HG03439 (cell line): ENCODE measurements around the gene CEND1.
A peak's percentile ranks its signal among the peaks of the same experiment; 100 is the strongest.

Experiments used
- ATAC-seq: cut with Tn5 transposase; IDR thresholded peaks from one replicate; pipeline ENCODE4 v1.9.1; 2021; ENCODE audit warnings: mild to moderate bottlenecking, moderate library complexity; ENCODE audit not compliant: unreplicated experiment

Gene CEND1

DNA sequence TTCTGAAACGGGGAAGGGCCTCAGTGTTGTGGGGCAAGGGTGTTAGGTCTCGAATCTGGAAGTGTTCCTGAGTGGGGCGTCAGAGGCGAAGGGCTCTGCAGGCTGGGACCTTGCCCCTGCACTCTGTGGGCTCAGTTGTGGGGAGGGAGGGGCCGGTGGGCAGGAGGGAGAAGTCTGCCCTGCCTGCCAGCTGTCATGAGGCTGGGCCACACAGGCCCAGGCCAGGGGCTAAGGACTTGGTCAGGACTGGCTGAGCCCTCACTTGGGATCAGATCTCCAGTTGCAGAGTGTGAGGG lies 38.0 kb upstream of the CEND1 start, which contains the start of gene CRACR2B:
CRACR2B (plus strand) TSS at position 23 of the 296 bp plus-strand sequence. CDS start 689 bp downstream, outside the sequence.
- no peak for ATAC-seq

DNA sequence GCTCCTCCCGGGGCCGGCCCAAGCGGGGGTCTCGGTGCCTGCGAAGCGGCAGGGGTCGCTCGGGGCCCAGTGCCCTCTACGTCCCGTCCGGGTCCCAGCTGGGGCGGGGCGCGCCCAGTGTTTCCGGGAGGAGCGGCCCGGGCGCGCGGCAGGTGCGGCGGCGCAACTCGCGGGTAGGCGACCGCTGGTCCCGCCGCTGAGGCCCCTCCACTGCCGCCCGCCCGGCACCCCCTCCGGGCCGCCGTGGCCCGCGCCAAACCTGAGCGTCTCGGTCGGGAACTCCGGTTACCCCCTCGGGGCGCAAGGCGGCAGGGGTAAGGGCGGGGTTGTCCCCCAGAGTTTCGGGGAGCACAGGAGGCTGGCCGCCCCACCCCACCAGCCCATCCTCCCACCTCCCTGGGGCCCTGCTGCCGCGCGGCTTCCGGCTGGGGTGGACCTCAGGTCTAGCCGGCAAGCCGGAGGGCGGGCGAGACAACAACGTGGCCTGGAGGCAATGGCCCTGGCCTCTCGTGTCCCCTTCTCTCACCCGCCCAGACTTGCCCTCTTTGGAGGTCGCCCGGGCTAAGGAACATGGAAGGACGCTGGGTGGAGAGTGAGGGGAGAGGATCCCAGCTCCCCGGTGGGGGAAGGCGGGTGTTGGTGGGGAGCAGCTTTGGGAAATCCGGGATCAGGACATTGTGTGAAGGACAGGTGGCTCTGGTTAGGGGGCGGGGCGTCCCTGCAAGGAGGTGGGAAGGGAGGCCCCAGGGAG lies 37.4 kb upstream of the CEND1 start:
- ATAC-seq, result peak; percentile 38

DNA sequence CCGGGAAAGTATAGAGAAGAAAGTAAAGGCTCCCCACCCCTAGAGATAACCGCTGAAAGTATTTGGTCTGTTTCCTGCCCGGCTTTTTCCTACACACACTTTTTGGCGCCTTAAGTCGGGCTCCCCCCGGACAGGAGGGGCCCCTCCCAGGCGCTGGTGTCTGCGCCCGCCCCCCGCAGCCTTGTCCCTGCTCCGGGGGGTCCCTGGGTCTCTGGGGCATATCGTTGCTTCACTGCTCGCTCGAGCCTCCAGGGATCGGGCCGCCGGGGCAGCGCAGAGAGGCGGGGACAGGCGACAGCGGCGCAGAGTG lies 36.9 kb upstream of the CEND1 start:
- no peak for ATAC-seq

DNA sequence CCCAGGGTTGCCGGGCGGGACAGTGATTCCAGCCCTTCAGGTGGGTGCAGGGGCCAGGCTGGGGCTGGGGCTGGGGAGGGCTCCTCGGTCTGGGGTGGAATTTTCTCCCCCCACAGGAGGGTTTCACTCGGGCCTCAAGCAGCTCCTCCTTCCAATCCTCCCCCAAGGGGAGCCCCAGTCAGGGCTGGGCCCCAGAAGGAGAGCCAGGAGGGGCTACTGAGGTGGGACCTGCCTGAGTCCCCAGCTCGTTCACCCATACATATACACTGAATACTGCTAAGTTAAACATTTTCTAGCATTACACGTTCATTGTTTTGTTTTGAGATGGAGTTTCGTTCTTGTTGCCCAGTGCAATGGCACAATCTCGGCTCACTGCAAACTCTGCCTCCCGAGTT lies 36.3 kb upstream of the CEND1 start:
- no peak for ATAC-seq

DNA sequence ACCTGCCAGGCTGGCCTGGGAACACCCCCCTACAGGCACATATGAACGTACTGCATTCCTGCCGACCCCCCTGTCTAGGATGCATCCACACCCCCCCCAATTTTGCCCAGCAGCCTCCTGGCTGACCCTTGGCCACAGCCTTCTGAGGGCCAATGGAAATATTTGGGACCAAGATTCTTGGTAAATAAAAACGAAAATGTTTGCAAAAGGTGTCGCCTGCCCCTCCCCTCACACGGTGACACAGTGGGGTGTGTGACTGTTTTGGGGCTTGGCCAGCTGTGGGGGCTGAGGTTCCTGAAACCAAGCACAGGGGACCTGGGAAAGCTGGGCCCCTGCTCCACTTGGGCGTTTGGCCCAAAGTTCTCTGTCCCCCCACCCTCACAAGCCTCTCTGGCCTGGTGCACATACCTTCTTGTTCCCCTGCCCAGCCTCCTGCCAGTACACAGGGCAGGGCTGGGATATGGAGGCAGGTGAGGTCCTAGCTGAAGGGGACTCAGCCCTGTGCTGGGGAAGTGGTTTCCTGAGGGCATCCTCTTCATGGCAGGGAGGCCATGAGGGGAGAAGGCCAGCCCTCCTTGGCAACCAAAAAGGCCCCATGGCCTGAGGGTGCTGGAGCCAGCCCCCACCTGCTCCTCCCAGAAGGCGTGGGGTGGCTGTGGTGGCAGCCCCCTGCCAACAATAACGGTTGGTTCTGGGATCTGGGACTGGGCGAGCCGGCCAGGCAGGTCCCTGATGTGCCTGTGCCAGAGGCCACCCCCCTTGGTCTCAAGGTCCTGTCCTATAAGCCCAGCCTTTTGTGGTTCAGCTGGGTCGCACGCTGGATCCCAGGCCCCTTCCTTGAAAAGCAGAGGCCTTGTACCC lies 35.7 kb upstream of the CEND1 start:
- ATAC-seq, result no peak

DNA sequence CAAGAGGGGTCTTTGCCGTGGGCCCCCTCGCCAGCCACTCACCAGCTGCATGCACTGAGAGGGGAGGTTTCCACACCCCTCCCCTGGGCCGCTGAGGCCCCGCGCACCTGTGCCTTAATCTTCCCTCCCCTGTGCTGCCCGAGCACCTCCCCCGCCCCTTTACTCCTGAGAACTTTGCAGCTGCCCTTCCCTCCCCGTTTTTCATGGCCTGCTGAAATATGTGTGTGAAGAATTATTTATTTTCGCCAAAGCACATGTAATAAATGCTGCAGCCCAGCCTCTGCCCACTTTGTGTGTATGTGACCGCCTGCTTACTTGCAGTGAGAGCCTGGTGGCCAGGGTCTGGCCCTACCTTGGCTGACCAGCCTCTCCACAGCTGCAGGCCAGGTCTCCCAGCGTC lies 35.1 kb upstream of the CEND1 start:
- no peak for ATAC-seq

DNA sequence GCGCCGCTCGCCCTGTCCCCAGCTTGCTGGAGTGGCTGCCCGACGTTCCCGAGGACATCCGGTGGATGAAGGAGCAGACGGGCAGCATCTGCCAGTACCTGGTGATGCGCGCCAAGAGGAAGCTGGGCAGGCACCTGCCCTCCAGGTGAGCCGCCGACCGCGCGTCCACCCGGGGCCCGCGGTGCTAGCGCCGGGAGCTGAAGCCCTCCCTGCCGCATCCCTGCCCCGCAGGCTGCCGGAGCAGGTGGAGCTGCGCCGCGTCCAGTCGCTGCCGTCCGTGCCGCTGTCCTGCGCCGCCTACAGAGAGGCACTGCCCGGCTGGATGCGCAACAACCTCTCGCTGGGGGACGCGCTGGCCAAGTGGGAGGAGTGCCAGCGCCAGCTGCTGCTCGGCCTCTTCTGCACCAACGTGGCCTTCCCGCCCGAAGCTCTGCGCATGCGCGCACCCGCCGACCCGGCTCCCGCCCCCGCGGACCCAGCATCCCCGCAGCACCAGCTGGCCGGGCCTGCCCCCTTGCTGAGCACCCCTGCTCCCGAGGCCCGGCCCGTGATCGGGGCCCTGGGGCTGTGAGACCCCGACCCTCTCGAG lies 34.5 kb upstream of the CEND1 start:
- ATAC-seq, result no peak

DNA sequence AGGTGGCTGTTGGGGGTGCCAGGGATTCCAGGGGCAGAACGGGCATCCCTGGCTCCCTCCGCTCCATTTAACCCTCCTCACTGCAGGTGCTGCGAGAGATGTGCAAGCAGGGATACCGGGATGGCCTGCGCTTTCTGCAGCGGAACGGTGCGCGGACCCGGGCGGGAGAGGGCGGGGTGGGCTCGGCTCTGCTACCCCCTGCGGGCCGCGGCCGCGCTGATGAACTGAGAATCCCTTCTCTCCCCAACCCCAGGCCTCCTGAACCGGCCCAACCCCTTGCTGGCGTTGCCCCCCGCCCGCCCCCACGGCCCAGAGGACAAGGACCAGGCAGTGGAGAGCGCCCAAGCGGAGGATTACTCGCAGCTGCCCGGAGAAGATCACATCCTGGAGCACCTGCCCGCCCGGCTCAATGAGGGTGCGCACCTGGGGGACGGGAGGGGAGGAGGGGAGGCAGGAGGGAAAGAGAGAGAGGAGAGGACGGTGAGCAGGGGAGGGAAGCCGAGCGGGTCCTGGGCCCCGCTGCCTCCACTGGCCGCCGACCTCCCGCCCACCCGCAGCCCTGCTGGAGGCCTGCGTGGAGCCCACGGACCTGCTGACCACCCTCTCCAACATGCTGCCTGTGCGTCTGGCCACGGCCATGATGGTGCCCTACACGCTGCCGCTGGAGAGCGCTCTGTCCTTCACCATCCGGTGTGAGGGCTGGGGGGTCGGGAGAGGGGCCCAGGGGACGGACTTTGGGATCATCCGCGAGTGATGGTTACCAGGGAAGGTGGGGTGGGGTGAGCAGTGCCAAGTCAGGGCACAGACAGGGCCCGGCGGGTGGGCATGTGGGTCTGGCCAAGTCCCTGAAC lies 33.8 kb upstream of the CEND1 start:
- no peak for ATAC-seq

DNA sequence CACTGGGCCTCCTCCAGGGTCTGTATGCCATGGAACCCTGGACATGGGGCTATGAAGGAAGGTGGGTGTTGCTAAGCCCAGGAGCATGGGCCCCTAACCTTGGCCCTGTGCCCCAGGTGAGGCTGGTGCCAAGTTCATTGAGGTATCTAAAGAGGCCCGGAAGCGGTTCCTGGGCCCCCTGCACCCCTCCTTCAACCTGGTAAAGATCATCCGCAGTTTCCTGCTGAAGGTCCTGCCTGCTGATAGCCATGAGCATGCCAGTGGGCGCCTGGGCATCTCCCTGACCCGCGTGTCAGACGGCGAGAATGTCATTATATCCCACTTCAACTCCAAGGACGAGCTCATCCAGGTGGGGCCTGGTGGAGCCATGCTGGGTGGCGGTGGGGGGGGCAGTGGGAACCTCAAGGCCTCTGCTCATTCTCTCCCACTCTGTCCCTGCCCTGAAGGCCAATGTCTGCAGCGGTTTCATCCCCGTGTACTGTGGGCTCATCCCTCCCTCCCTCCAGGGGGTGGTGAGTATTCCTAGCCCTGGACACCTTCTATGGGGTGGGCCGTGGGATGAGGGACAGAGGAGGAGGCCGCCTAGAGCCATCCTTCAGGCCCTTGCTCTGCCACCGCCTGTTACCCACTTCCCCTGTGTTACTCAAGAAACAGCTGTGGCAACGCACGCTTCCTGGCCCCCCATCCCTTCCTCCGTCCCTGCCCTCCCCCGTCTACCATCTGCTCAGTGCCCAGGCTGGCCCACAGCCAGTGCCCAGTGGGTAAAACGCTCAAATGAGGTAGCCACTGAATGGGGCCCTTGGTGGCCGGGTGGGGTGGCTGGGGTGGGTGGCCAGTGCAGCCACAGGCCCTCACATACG lies 31.9 kb upstream of the CEND1 start:
- no peak for ATAC-seq

DNA sequence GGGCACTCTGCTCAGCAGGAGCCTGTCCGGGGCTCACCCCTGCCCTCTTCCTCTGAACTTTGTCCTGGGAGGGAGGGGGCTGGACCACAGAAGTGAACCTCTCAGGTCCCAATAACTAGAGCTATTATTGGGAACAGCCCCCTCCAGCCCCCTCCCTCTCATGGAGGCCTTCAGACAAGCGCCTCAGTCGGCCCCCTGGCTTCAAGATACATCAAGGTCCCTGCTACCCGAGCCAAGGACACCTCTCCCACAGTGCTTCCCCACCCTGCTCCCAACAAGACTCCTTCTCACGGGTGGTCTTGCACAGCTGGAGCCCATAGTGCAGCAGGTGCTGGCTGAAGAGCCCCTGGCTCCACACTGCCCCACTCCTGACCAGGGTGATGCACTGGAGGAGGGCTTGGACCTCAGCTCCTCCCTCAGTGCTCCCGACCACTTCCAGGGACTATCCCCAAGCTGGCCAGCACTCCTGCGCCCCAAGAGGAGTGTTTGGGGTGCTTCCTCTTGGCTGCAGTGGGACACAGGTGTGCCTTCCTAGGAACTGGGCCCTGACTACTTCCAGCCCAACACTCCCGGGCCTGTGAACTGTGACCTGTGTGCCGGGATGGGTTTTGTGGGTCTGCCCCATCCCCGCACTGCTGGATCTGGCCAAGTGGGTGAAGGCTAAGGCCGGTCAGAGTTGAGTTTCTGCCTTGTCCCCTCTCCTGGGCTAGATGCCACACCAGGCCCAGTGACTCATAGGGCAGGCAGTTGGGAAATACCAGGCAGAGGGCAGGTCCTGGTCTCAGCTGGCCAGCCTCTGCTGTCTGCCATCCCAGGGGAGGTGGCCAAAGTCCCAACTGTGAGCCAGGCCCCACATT lies 31.0 kb upstream of the CEND1 start:
- ATAC-seq, result no peak

DNA sequence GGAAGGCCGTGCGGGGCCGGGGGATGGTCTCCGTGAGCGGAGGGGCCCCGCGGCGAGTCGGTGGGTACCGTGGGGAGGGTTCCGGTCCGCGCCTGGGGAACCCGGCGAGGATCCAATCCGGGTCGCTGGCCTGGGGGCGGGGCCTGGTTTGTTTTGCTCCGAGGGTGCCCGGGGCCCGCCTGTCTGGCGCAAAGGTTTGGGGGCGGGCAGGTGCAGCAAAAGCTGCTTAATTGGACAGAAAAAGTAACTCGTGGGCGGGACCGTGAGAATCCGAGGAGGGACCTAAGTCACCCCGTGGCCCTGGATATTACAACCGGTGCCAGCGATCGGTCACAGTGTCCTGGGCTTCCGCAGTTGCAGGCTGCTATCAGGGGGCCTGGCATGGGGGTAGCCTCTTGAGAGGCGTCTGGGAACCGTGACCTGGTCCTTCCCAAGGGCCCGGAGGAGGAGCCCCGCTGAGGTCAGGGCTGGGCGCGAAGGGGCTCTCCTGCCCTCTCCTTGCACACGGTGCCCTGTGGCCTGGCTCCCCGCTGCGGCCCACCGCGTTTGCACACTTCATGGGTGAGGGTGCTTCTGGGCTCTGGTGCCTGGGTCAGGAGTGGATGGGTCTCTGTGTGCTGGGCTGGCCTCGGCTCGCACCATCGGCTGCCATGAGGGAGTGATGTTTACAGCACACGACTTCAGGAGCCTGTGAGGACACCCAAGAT lies 30.2 kb upstream of the CEND1 start:
- peak; percentile 63 for ATAC-seq

DNA sequence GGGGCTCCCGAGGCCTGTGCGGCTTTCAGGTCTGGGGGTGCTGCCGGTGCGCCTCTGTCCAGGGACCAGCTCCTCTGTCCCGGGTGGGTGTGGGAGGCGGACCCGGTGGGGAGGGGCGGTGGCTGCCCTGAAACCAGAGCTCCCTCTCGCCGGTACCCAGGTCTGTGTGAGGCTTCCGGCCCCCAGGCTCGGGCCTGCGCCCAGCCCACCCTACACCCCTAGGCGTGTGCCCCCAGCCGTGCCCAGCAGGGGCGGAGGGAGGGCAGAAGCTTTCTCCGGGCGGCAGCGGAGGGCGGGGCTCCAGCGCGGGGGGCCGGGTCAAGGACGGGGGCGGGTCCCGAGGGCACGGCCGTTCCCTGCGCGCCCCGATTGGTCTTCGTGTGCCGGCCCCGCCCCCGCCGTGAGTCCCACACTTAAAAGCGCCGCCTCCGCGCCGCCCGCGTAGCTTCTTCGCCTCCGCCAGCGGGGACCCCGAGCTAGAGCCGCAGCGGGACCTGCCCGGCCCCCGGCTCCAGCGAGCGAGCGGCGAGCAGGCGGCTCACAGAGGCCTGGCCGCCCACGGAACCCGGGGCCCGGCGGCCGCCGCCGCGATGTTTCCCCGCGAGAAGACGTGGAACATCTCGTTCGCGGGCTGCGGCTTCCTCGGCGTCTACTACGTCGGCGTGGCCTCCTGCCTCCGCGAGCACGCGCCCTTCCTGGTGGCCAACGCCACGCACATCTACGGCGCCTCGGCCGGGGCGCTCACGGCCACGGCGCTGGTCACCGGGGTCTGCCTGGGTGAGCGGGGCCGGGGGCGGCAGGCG lies 29.4 kb upstream of the CEND1 start:
- ATAC-seq, result peak; percentile 58

DNA sequence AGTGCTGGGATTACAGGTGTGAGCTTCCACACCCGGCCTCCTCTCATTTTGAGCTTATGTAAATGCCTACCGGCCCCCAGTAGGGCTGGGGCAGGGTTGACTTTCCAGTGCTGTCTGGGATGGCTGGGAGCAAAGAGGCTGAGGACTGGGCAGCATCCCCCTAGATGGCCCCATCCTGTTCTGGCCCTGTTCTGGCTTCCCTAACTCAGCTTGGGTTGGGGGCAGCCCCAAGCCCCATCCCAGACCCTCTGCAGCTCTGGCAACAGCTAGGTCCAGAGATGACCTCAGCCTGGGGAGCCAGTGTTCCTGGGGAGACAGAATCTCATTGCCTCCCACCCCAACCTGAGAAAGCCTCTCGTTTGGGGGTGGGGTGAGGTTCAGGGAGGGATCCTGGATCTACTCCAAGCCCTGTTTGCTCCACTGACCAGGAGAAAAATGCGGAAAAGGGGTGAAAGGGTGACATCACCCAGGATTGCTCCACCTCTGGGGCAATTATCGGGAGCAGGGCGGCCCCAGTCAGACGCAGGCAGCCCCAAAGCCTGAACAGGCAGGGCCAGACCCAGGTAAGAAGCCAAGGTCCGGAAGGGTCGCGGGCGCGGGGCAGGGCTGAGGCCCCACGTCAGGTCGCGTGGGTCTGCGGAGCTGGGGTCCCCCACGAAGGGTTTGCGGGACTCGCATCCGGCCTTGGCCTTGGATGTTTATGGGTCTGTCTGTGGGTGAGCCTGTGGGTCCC lies 28.7 kb upstream of the CEND1 start, which contains the start of gene PNPLA2:
PNPLA2 (plus strand) TSS at position 519 of the 733 bp plus-strand sequence. CDS start 805 bp downstream, outside the sequence.
- ATAC-seq, result no peak

DNA sequence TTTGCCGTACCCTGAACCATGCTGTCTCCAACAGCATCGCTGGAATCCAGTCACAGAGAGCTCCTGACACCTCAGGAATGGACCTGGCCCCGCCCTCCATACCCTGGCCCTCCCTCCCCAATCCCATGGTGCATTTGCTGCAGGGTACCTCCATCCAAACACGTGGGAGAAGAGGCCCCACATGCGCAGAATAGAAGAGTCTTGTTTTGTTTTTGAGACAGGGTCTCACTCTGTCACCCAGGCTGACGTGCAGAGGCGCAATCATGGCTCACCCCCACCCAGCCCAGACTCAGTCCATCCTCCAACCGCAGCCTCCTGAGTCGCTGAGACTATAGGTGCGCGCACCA lies 26.5 kb upstream of the CEND1 start:
- ATAC-seq, result no peak

DNA sequence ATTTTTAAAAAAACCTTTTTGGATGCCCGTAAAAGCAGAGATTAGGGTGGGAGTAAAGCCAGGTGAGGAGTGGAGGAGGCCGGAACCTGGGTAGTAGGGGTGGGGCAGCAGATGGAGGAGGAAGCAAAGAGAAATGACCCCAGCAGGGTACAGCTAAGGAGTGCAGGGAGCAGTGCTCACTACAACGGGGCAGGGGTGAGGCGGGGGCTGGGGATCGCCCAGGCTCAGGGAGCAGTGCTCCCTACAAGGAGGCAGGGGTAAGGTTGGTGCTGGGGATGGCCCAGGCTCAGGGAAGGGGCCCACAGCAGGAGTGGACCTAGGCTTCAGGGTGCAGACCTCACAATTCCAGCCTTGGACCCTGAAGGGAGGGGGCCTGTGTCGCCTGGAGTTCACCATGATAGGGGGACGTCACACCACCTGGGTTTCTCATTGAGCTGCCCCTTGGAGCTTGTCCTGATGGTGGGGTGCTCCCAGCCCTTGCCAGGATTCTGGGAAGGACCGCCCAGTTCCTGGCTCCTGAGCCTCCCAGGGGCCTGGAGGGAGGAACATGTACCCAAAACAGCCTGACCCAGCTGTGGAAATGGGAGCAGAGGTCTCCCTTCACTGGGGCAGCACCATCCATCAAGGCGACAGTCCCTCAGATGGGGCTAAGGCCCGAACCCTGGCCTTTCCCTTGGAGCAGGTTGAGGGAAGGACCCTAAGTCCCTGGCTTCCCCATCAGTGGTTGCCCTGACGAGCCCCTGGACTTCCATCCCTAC lies 26.0 kb upstream of the CEND1 start:
- ATAC-seq, result no peak

DNA sequence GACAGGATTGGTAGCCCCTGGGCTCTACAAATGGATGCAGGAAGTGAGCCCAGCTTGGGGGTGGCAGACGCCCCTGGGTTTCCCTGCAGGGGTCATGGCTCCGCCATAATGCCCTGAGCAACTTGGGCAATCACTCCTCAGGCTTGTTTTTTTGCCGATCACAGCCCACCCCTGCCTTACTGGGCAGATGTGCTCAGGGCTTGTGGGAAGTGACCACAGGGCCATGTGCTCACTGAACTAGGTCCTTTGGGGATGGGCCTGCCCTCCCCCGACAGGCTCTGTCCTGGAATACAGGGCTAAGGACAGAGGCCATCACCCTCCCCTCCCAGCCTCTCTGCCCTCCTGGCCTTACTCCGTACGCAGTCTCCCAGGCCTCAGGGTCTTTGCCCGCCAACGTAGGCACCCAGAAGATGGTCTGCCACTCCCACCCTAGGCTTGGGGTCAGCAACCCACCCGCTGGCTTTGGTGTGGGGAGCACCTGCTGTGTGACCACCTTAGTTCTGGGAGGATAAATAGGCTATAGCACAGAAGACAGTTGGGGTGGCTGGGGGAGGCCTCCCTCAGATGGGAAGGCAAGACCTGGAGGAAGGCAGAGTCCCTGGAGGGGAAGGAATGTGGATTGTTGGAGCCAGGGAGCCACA lies 23.7 kb upstream of the CEND1 start:
- no peak for ATAC-seq
